ENCODE results near the gene ALAS1. TPM values are rescaled to one million over a fixed set of nuclear protein-coding genes. Genes with fewer than 3 reads are reported as not detected.

Gene ALAS1
- total and polyA plus RNA-seq, 2 of the 13 experiments (the other 11 are each of a cell fraction or from before 2014, with no cell fraction given), result 36.0 to 43.2 TPM

DNA sequence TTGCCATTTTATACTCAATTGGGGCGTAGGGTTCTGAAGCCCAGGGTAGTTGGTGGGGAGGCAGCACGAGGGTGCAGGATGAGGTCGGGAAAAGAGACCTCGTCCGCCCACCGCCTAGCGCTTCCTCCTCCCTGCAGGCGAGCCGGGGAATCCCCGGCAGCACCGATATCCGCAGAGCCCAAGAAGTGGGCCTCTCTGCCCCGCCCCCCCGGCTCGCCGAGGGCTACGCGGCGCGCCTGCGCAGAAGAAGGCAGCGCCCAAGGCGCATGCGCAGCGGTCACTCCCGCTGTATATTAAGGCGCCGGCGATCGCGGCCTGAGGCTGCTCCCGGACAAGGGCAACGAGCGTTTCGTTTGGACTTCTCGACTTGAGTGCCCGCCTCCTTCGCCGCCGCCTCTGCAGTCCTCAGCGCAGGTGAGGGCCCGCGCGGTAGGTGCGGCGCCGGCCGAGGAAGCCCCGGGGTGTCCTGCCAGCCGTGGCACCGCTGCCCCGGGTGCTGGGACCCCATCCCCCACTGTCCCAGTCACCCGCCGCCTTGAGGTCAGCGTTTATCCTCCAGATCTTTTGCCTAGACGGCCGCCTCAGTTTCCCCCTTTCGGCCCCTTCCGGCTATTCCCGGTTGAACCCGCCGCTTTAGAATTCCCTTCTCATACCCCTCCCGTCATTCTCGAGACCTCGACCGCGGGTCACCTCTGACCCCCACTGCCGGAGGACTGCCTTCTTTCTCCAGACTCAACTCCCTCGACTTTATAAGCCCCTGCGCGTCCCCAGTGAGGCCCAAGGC lies at the start of gene ALAS1 (continued):
- TF ChIP-seq, protein P1, sequence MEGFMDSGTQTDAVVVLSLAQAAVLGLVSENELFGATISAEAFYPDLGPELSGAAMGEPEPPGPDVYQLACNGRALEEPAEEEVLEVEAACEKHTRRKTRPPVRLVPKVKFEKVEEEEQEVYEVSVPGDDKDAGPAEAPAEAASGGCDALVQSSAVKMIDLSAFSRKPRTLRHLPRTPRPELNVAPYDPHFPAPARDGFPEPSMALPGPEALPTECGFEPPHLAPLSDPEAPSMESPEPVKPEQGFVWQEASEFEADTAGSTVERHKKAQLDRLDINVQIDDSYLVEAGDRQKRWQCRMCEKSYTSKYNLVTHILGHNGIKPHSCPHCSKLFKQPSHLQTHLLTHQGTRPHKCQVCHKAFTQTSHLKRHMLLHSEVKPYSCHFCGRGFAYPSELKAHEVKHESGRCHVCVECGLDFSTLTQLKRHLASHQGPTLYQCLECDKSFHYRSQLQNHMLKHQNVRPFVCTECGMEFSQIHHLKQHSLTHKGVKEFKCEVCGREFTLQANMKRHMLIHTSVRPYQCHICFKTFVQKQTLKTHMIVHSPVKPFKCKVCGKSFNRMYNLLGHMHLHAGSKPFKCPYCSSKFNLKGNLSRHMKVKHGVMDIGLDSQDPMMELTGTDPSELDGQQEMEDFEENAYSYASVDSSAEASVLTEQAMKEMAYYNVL (CRISPR knock-in tag; IDR thresholded peaks at IDR 0.05; ENCODE audit: borderline replicate concordance), result no peak
- TF ChIP-seq, protein P2, sequence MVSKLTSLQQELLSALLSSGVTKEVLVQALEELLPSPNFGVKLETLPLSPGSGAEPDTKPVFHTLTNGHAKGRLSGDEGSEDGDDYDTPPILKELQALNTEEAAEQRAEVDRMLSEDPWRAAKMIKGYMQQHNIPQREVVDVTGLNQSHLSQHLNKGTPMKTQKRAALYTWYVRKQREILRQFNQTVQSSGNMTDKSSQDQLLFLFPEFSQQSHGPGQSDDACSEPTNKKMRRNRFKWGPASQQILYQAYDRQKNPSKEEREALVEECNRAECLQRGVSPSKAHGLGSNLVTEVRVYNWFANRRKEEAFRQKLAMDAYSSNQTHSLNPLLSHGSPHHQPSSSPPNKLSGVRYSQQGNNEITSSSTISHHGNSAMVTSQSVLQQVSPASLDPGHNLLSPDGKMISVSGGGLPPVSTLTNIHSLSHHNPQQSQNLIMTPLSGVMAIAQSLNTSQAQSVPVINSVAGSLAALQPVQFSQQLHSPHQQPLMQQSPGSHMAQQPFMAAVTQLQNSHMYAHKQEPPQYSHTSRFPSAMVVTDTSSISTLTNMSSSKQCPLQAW (CRISPR knock-in tag; IDR thresholded peaks at IDR 0.05), result peak; percentile 44
- TF ChIP-seq HNF4A (CRISPR knock-in tag; IDR thresholded peaks at IDR 0.05) (0 out of 2 replicates have a peak, but pooled peaks have one; percentile 5), KLF9 (CRISPR knock-in tag; IDR thresholded peaks at IDR 0.05; ENCODE audit: low read depth) (no peak), ZNF512B (CRISPR knock-in tag; IDR thresholded peaks at IDR 0.05; ENCODE audit: borderline replicate concordance) (no peak), NFKB2 (CRISPR knock-in tag; IDR thresholded peaks at IDR 0.05; ENCODE audit: borderline replicate concordance) (peak; percentile 26; the same call in 1 of the 2 replicates), ZNF788 (CRISPR knock-in tag; IDR thresholded peaks at IDR 0.05; ENCODE audit: borderline replicate concordance) (peak; percentile 56; the same call in 1 of the 2 replicates), JARID2 (CRISPR knock-in tag; IDR thresholded peaks at IDR 0.05; ENCODE audit: insufficient replicate concordance) (no peak), TFDP1 (CRISPR knock-in tag; IDR thresholded peaks at IDR 0.05; ENCODE audit: borderline replicate concordance) (0 out of 2 replicates have a peak, but pooled peaks have one; percentile 22), SNAI1 (CRISPR knock-in tag; IDR thresholded peaks at IDR 0.05; ENCODE audit: borderline replicate concordance) (peak; percentile 76; the same call in 1 of the 2 replicates), KMT2A (CRISPR knock-in tag; IDR thresholded peaks at IDR 0.05) (peak; percentile 61), GATAD1 (CRISPR knock-in tag; IDR thresholded peaks at IDR 0.05) (peak; percentile 55; the same call in 1 of the 2 replicates), ZNF274 (CRISPR knock-in tag; IDR thresholded peaks at IDR 0.05) (peak; percentile 94), TBX2 (CRISPR knock-in tag; IDR thresholded peaks at IDR 0.05; ENCODE audit: borderline replicate concordance) (peak; percentile 61), MTA1 (CRISPR knock-in tag; IDR thresholded peaks at IDR 0.05; ENCODE audit: borderline replicate concordance) (peak; percentile 81; the same call in 1 of the 2 replicates), PBX2 (CRISPR knock-in tag; IDR thresholded peaks at IDR 0.05) (no peak), SALL1 (CRISPR knock-in tag; IDR thresholded peaks at IDR 0.05) (peak; percentile 47), ZNF20 (CRISPR knock-in tag; IDR thresholded peaks at IDR 0.05) (0 out of 2 replicates have a peak, but pooled peaks have one; percentile 53), POLR2A (IDR thresholded peaks at IDR 0.05; ENCODE audit: insufficient read depth in 1 of 2, low read depth in 2 of 2, low read length in 2 of 2) (peak; percentile 87 to 98), SAP130 (CRISPR knock-in tag; IDR thresholded peaks at IDR 0.05; ENCODE audit: low read depth) (peak; percentile 79)

Measured in HepG2 (cell line).